GM04504 (cell line): ENCODE results near the gene RAB31.

Experiments used
- DNase-seq: peaks from one replicate; pipeline ENCODE4 v3.0.0-alpha.2; 2012; ENCODE audit warnings: low read depth

RAB31 gene

GRCh38 chr18:9738266-9738969 is 30.3 kb downstream of the RAB31 start:
- DNase-seq, result no peak

GRCh38 chr18:9739516-9739915 is 31.4 kb downstream of the RAB31 start:
- DNase-seq, result no peak

GRCh38 chr18:9740071-9740470 is 32.0 kb downstream of the RAB31 start:
- DNase-seq, result no peak

- DNase-seq, result no peak
Measured at GRCh38 chr18:9741406-9741792, 33.3 kb downstream of the RAB31 start.

GRCh38 chr18:9741793-9742523 is 33.9 kb downstream of the RAB31 start:
- DNase-seq, result peak; percentile 65

GRCh38 chr18:9742524-9743131 is 34.5 kb downstream of the RAB31 start:
- DNase-seq, result no peak

- peak; percentile 91 for DNase-seq
Measured at GRCh38 chr18:9743200-9744016, 35.3 kb downstream of the RAB31 start.

GRCh38 chr18:9746958-9747357 is 38.9 kb downstream of the RAB31 start:
- DNase-seq, result no peak

- no peak for DNase-seq
Measured at GRCh38 chr18:9749611-9750010, 41.5 kb downstream of the RAB31 start.

- no peak for DNase-seq
Measured at GRCh38 chr18:9750112-9750511, 42.0 kb downstream of the RAB31 start.

GRCh38 chr18:9750606-9751304 is 42.7 kb downstream of the RAB31 start:
- no peak for DNase-seq

- no peak for DNase-seq
Measured at GRCh38 chr18:9751371-9752031, 43.4 kb downstream of the RAB31 start.

- no peak for DNase-seq
Measured at GRCh38 chr18:9753846-9754245, 45.7 kb downstream of the RAB31 start.

- DNase-seq, result no peak
Measured at GRCh38 chr18:9755110-9755509, 47.0 kb downstream of the RAB31 start.

GRCh38 chr18:9755615-9756014 is 47.5 kb downstream of the RAB31 start:
- DNase-seq, result no peak

GRCh38 chr18:9756271-9756932 is 48.3 kb downstream of the RAB31 start:
- no peak for DNase-seq

- no peak for DNase-seq
Measured at GRCh38 chr18:9756933-9757470, 48.9 kb downstream of the RAB31 start.

- no peak for DNase-seq
Measured at GRCh38 chr18:9757827-9758621, 49.9 kb downstream of the RAB31 start.

- no peak for DNase-seq
Measured at GRCh38 chr18:9758624-9759075, 50.5 kb downstream of the RAB31 start.
